SK-N-MC (cell line): ENCODE measurements around the gene DENND1B.

Experiments used
- EZH2 ChIP-seq: fragments of 200-600 bp; sonication (generic); IDR thresholded peaks from one replicate; pipeline ENCODE4 v1.6.1; 2017; ENCODE audit warnings: antibody characterized with exemption
- FOXP2 ChIP-seq: optimal IDR thresholded peaks from 2 replicates; pipeline ENCODE3; 2011; ENCODE audit warnings: mild to moderate bottlenecking, moderate library complexity; ENCODE audit not compliant: insufficient read depth; ENCODE audit errors: extremely low read length, control extremely low read depth
- POLR2AphosphoS5 ChIP-seq: IDR thresholded peaks from 2 replicates; pipeline ENCODE4 v1.6.1; 2012; ENCODE audit warnings: mild to moderate bottlenecking, low read depth, low read length, borderline replicate concordance

- no peak for TF ChIP-seq POLR2AphosphoS5
- no peak for TF ChIP-seq EZH2
- no peak for TF ChIP-seq FOXP2
These were observed 5.0 kb downstream of the DENND1B start for GRCh38 chr1:197770243-197770642.
